ENCODE data around the gene FOXI1. TPM values are rescaled to one million over a fixed set of nuclear protein-coding genes. Genes with fewer than 3 reads are reported as not detected.
"Not testable (repeated sequence)": the region's sequence is repeated elsewhere in the genome, so short reads cannot be mapped to it uniquely, and the experiment has no call there.

Gene FOXI1
- total RNA-seq, 1 experiment from 2014 or later, result not detected

DNA sequence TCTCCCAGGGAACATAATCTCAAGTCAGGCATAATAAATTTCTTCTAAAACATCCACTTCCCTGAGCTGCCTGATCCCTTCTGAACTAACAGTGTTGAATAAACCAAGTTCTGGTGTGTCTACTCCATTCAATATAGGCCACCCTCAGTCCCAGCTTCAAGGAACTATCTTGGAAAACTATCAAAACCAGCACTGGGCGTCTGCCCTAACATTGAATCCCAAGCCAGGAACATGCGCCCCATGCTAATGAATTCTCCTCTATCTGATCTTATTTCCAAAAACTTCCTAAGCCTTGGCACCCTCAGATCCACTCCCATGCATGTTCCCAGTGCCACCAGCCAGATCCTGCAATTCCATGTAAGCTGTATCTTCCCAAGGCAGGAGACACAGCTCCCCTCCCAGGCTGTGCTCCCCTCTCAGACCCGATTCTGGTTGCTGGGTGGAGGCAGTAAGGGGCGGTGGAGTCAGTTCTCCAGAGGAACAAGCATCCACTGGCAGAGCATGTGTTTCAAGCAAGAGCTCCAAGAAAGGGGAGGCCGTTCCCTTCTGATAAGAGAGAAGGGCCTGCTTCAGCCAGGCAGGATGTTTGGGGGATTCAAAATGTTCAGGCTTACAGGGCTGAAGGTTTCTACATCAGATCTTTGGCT is 13.1 kb upstream of the FOXI1 start:
- POLR2A ChIA-PET, result no interaction called here

DNA sequence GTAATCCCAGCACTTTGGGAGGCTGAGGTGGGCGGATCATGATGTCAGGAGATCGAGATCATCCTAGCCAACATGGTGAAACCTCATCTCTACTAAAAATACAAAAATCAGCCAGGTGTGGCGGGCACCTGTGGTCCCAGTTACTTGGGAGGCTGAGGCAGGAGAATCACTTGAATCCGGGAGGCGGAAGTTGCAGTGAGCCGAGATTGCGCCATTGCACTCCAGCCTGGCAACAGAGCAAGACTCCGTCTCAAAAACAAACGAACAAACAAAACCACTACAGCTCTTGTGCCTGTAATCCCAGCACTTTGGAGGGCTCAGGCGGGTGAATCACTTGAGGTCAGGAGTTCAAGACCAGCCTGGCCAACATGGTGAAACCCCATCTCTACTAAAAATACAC is 11.4 kb upstream of the FOXI1 start:
- H2AFZ ChIP-seq (ENCODE audit: low read depth, low read length, poor library complexity, severe bottlenecking); H3K4me1 ChIP-seq (ENCODE audit: control insufficient read depth in 1 of 2, insufficient read depth in 2 of 2, low read length in 2 of 2); CTCF ChIA-PET; H3K9ac ChIP-seq (ENCODE audit: low read length); intact Hi-C loops (cut with micrococcal nuclease); DNase-seq (ENCODE audit: low read depth, low spot score); H3K9me3 ChIP-seq (ENCODE audit: control insufficient read depth in 1 of 2, insufficient read depth in 1 of 2, low read depth in 1 of 2, low read length in 2 of 2); POLR2A ChIA-PET; H3K4me2 ChIP-seq (ENCODE audit: low read length); RAD21 ChIA-PET (ENCODE audit: low non-redundant PET in 1 of 2, low total read pairs in 2 of 2, uncharacterized antibody in 2 of 2, unreplicated experiment in 2 of 2); BruUV-seq (replicated peaks); H3K36me3 ChIP-seq (ENCODE audit: control insufficient read depth in 1 of 2, insufficient read depth in 2 of 2, low read length in 2 of 2); H4K20me1 ChIP-seq (ENCODE audit: insufficient read depth); ATAC-seq; H3K27ac ChIP-seq (ENCODE audit: low read depth, low read length); H3K79me2 ChIP-seq (ENCODE audit: insufficient read depth, low read length); H3K4me3 ChIP-seq (replicated peaks in 1 of 2; ENCODE audit: low read depth in 1 of 2, low read length in 2 of 2); H3K9me2 ChIP-seq (ENCODE audit: insufficient read depth): not testable (repeated sequence)
- peaks cover 66% of the 10 kb centered on the region for H3K27me3 ChIP-seq (ENCODE audit: insufficient read depth, low read length)

More for the DNA sequence above, 13.1 kb upstream of the FOXI1 start:
- RAD21 ChIA-PET (ENCODE audit: low non-redundant PET in 1 of 2, low total read pairs in 2 of 2, uncharacterized antibody in 2 of 2, unreplicated experiment in 2 of 2), result no interaction called here
- TF ChIP-seq, protein P1, sequence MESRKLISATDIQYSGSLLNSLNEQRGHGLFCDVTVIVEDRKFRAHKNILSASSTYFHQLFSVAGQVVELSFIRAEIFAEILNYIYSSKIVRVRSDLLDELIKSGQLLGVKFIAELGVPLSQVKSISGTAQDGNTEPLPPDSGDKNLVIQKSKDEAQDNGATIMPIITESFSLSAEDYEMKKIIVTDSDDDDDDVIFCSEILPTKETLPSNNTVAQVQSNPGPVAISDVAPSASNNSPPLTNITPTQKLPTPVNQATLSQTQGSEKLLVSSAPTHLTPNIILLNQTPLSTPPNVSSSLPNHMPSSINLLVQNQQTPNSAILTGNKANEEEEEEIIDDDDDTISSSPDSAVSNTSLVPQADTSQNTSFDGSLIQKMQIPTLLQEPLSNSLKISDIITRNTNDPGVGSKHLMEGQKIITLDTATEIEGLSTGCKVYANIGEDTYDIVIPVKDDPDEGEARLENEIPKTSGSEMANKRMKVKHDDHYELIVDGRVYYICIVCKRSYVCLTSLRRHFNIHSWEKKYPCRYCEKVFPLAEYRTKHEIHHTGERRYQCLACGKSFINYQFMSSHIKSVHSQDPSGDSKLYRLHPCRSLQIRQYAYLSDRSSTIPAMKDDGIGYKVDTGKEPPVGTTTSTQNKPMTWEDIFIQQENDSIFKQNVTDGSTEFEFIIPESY (IDR thresholded peaks at IDR 0.05; ENCODE audit: extremely low read depth, insufficient replicate concordance, low read length), result no peak
- TF ChIP-seq POLR2AphosphoS5 (IDR thresholded peaks at IDR 0.05; ENCODE audit: low read depth, low read length) (no peak), SRF (IDR thresholded peaks at IDR 0.05; ENCODE audit: low read depth) (no peak)
- TF ChIP-seq, protein P2, sequence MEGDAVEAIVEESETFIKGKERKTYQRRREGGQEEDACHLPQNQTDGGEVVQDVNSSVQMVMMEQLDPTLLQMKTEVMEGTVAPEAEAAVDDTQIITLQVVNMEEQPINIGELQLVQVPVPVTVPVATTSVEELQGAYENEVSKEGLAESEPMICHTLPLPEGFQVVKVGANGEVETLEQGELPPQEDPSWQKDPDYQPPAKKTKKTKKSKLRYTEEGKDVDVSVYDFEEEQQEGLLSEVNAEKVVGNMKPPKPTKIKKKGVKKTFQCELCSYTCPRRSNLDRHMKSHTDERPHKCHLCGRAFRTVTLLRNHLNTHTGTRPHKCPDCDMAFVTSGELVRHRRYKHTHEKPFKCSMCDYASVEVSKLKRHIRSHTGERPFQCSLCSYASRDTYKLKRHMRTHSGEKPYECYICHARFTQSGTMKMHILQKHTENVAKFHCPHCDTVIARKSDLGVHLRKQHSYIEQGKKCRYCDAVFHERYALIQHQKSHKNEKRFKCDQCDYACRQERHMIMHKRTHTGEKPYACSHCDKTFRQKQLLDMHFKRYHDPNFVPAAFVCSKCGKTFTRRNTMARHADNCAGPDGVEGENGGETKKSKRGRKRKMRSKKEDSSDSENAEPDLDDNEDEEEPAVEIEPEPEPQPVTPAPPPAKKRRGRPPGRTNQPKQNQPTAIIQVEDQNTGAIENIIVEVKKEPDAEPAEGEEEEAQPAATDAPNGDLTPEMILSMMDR (IDR thresholded peaks at IDR 0.05 in 2 of 3, conservative IDR thresholded peaks at IDR 0.05 in 1 of 3; ENCODE audit: borderline replicate concordance in 1 of 3, insufficient read depth in 1 of 3, low read depth in 2 of 3, low read length in 2 of 3), result no peak
- TF ChIP-seq, protein P3, sequence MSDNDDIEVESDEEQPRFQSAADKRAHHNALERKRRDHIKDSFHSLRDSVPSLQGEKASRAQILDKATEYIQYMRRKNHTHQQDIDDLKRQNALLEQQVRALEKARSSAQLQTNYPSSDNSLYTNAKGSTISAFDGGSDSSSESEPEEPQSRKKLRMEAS (IDR thresholded peaks at IDR 0.05), result no peak
- TF ChIP-seq, protein P4, sequence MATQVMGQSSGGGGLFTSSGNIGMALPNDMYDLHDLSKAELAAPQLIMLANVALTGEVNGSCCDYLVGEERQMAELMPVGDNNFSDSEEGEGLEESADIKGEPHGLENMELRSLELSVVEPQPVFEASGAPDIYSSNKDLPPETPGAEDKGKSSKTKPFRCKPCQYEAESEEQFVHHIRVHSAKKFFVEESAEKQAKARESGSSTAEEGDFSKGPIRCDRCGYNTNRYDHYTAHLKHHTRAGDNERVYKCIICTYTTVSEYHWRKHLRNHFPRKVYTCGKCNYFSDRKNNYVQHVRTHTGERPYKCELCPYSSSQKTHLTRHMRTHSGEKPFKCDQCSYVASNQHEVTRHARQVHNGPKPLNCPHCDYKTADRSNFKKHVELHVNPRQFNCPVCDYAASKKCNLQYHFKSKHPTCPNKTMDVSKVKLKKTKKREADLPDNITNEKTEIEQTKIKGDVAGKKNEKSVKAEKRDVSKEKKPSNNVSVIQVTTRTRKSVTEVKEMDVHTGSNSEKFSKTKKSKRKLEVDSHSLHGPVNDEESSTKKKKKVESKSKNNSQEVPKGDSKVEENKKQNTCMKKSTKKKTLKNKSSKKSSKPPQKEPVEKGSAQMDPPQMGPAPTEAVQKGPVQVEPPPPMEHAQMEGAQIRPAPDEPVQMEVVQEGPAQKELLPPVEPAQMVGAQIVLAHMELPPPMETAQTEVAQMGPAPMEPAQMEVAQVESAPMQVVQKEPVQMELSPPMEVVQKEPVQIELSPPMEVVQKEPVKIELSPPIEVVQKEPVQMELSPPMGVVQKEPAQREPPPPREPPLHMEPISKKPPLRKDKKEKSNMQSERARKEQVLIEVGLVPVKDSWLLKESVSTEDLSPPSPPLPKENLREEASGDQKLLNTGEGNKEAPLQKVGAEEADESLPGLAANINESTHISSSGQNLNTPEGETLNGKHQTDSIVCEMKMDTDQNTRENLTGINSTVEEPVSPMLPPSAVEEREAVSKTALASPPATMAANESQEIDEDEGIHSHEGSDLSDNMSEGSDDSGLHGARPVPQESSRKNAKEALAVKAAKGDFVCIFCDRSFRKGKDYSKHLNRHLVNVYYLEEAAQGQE (IDR thresholded peaks at IDR 0.05; ENCODE audit: low read depth), result no peak
- no peak for DNase-seq (ENCODE audit: low read depth, low spot score)
- CTCF ChIA-PET, result no interaction called here
- Histone ChIP-seq H3K9me3 (ENCODE audit: control insufficient read depth in 1 of 2, insufficient read depth in 1 of 2, low read depth in 1 of 2, low read length in 2 of 2) (no peaks in the 10 kb centered on the region), H3K27ac (ENCODE audit: low read depth, low read length) (no peak overlapping the region), H3K4me2 (ENCODE audit: low read length) (no peak overlapping the region), H2AFZ (ENCODE audit: low read depth, low read length, poor library complexity, severe bottlenecking) (no peak overlapping the region), H3K4me1 (ENCODE audit: control insufficient read depth in 1 of 2, insufficient read depth in 2 of 2, low read length in 2 of 2) (no peaks in the 10 kb centered on the region), H3K9ac (ENCODE audit: low read length) (no peak overlapping the region), H4K20me1 (ENCODE audit: insufficient read depth) (no peaks in the 10 kb centered on the region), H3K79me2 (ENCODE audit: insufficient read depth, low read length) (no peaks in the 10 kb centered on the region), H3K36me3 (ENCODE audit: control insufficient read depth in 1 of 2, insufficient read depth in 2 of 2, low read length in 2 of 2) (no peaks in the 10 kb centered on the region), H3K27me3 (ENCODE audit: insufficient read depth, low read length) (peaks cover 79% of the 10 kb centered on the region), H3K4me3 (replicated peaks in 1 of 2; ENCODE audit: low read depth in 1 of 2, low read length in 2 of 2) (no peak overlapping the region), H3K9me2 (ENCODE audit: insufficient read depth) (no peaks in the 10 kb centered on the region)
- no peak for ATAC-seq
- intact Hi-C loops (cut with micrococcal nuclease), result no loop called here
- no TSS peak for BruUV-seq (replicated peaks)

All from HCT116 (cell line).